ENCODE data around the gene CPEB3.
"Not testable (repeated sequence)": the region's sequence is repeated elsewhere in the genome, so short reads cannot be mapped to it uniquely, and the experiment has no call there.

The CPEB3 gene

GRCh38 chr10:92042541-92042940, 248.3 kb downstream of the CPEB3 start:
- Histone ChIP-seq H3K27ac (replicated peaks) (no peak overlapping the region), H3K27me3 (ENCODE audit: insufficient read depth, poor library complexity, severe bottlenecking) (no peaks in the 10 kb centered on the region), H3K4me3 (replicated peaks; ENCODE audit: insufficient read depth, low read length) (no peak overlapping the region)
- TF ChIP-seq, protein P1, sequence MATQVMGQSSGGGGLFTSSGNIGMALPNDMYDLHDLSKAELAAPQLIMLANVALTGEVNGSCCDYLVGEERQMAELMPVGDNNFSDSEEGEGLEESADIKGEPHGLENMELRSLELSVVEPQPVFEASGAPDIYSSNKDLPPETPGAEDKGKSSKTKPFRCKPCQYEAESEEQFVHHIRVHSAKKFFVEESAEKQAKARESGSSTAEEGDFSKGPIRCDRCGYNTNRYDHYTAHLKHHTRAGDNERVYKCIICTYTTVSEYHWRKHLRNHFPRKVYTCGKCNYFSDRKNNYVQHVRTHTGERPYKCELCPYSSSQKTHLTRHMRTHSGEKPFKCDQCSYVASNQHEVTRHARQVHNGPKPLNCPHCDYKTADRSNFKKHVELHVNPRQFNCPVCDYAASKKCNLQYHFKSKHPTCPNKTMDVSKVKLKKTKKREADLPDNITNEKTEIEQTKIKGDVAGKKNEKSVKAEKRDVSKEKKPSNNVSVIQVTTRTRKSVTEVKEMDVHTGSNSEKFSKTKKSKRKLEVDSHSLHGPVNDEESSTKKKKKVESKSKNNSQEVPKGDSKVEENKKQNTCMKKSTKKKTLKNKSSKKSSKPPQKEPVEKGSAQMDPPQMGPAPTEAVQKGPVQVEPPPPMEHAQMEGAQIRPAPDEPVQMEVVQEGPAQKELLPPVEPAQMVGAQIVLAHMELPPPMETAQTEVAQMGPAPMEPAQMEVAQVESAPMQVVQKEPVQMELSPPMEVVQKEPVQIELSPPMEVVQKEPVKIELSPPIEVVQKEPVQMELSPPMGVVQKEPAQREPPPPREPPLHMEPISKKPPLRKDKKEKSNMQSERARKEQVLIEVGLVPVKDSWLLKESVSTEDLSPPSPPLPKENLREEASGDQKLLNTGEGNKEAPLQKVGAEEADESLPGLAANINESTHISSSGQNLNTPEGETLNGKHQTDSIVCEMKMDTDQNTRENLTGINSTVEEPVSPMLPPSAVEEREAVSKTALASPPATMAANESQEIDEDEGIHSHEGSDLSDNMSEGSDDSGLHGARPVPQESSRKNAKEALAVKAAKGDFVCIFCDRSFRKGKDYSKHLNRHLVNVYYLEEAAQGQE (IDR thresholded peaks at IDR 0.05; ENCODE audit: insufficient replicate concordance, low read depth) = no peak
- TF ChIP-seq, protein P2, sequence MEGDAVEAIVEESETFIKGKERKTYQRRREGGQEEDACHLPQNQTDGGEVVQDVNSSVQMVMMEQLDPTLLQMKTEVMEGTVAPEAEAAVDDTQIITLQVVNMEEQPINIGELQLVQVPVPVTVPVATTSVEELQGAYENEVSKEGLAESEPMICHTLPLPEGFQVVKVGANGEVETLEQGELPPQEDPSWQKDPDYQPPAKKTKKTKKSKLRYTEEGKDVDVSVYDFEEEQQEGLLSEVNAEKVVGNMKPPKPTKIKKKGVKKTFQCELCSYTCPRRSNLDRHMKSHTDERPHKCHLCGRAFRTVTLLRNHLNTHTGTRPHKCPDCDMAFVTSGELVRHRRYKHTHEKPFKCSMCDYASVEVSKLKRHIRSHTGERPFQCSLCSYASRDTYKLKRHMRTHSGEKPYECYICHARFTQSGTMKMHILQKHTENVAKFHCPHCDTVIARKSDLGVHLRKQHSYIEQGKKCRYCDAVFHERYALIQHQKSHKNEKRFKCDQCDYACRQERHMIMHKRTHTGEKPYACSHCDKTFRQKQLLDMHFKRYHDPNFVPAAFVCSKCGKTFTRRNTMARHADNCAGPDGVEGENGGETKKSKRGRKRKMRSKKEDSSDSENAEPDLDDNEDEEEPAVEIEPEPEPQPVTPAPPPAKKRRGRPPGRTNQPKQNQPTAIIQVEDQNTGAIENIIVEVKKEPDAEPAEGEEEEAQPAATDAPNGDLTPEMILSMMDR (IDR thresholded peaks at IDR 0.05; ENCODE audit: insufficient read depth, low read length) = no peak
- TF ChIP-seq SPI1 (IDR thresholded peaks at IDR 0.05; ENCODE audit: borderline replicate concordance, low read depth) (no peak), GABPA (IDR thresholded peaks at IDR 0.05; ENCODE audit: low read depth) (no peak), POLR2AphosphoS5 (IDR thresholded peaks at IDR 0.05; ENCODE audit: low read depth) (no peak)
- no peak for DNase-seq (ENCODE audit: low read depth in 1 of 2, low spot score in 1 of 2)

- TF ChIP-seq POLR2AphosphoS5 (IDR thresholded peaks at IDR 0.05; ENCODE audit: low read depth) = no peak
- TF ChIP-seq, protein P1 (IDR thresholded peaks at IDR 0.05; ENCODE audit: insufficient replicate concordance, low read depth) = no peak
- TF ChIP-seq, protein P2 (IDR thresholded peaks at IDR 0.05; ENCODE audit: insufficient read depth, low read length) = no peak
- no peak for TF ChIP-seq SPI1 (IDR thresholded peaks at IDR 0.05; ENCODE audit: borderline replicate concordance, low read depth)
- no peak for TF ChIP-seq GABPA (IDR thresholded peaks at IDR 0.05; ENCODE audit: low read depth)
- no peak for DNase-seq (ENCODE audit: low read depth in 1 of 2, low spot score in 1 of 2)
- Histone ChIP-seq H3K27me3 (ENCODE audit: insufficient read depth, poor library complexity, severe bottlenecking) (no peaks in the 10 kb centered on the region), H3K27ac (replicated peaks) (no peak overlapping the region), H3K4me3 (replicated peaks; ENCODE audit: insufficient read depth, low read length) (no peak overlapping the region)
Observed at GRCh38 chr10:92038949-92039348, 251.9 kb downstream of the CPEB3 start.

GRCh38 chr10:92033070-92033469, 257.8 kb downstream of the CPEB3 start:
- not testable (repeated sequence) for H3K4me3 ChIP-seq (replicated peaks; ENCODE audit: insufficient read depth, low read length); H3K27me3 ChIP-seq (ENCODE audit: insufficient read depth, poor library complexity, severe bottlenecking); H3K27ac ChIP-seq (replicated peaks); DNase-seq (ENCODE audit: low read depth in 1 of 2, low spot score in 1 of 2)

GRCh38 chr10:92031580-92031979, 259.3 kb downstream of the CPEB3 start:
- Histone ChIP-seq H3K27me3 (ENCODE audit: insufficient read depth, poor library complexity, severe bottlenecking) (no peaks in the 10 kb centered on the region), H3K27ac (replicated peaks) (no peak overlapping the region), H3K4me3 (replicated peaks; ENCODE audit: insufficient read depth, low read length) (no peak overlapping the region)
- DNase-seq (ENCODE audit: low read depth in 1 of 2, low spot score in 1 of 2) = no peak
- TF ChIP-seq POLR2AphosphoS5 (IDR thresholded peaks at IDR 0.05; ENCODE audit: low read depth) (no peak), SPI1 (IDR thresholded peaks at IDR 0.05; ENCODE audit: borderline replicate concordance, low read depth) (no peak), GABPA (IDR thresholded peaks at IDR 0.05; ENCODE audit: low read depth) (no peak)
- TF ChIP-seq, protein P1 (IDR thresholded peaks at IDR 0.05; ENCODE audit: insufficient replicate concordance, low read depth) = no peak
- TF ChIP-seq, protein P2 (IDR thresholded peaks at IDR 0.05; ENCODE audit: insufficient read depth, low read length) = no peak
